GM11168 (cell line): ENCODE measurements around the gene ALDH9A1.
"Not testable (repeated sequence)": the region's sequence is repeated elsewhere in the genome, so short reads cannot be mapped to it uniquely, and the experiment has no call there.

Source experiments
- in situ Hi-C: fragments of 300-500 bp; cut with MboI; formaldehyde crosslinking; loops from one replicate; pipeline ENCODE4 v1.12.0; 2022; ENCODE audit warnings: low sequenced_read_pairs; ENCODE audit not compliant: unreplicated experiment

The ALDH9A1 gene

DNA sequence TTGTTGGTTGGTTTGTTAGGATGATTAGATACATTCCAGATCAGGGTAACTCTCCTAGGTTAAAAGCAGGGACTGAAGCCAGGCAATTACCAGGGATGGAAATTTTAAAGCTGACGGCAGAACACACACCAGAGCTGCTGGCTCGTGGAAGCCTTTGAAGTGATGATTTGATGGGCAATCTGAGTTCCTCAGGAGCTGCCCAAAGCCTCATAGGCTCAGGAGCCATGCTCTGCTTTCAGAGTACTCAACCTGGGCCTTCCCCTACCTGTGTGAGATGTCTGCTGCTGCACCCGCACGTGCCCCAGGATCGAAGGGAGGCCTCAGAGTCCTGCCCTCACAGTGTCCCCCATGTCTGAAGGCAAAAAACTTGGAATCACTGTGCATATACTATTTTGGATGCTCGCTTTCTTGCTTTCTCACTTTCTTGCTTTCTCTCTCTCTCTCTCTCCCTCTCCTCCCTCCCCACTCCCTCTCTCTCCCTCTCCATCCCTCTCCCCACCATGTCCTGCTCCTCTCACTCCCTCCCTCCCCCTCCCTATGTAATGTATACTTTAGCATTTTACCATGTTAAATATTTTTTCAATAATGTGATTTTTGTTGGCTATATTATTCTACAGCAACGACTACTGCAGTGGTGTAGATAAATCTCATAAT is 49.3 kb downstream of the ALDH9A1 start:
- in situ Hi-C loops, result no loop called here

DNA sequence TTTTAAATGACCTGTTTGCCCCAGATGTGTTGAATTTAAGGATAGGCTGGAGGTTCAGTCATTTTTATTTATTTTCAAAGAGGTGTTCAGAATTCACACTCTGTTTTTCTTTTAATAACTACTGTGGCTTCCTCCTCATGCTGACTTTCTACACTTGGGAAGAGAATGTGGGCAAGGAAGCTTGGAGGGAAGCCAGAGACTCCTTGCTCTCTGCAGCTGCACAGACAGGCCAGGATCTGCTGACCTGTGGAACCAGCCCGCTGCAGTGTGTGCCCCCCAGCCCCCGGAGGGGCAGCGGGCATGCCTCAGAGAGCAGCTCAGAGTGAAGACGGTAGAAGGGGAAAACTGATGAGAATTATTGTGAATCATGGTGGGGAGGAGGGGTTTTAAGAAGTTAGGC is 50.4 kb downstream of the ALDH9A1 start:
- in situ Hi-C loops, result no loop called here

DNA sequence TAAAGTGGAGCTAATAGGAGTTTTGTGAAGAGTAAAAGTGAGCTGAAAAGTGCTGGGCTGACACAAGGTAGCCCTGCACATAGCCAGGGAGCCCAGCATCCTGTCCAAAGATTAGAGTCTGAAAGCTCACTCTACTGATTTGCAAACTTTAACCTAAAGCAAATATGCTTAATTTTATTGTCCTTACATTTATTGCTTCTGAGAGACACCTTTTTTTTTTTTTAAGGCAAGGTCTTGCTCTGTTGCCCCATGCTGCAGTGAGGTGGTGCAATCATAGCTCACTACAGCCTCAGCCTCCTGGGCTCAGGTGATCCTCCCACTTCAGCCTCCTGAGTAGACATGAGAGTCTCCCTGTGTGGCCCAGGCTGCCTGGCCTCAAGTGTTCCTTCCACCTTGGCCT is 50.8 kb downstream of the ALDH9A1 start:
- in situ Hi-C loops, result no loop called here

DNA sequence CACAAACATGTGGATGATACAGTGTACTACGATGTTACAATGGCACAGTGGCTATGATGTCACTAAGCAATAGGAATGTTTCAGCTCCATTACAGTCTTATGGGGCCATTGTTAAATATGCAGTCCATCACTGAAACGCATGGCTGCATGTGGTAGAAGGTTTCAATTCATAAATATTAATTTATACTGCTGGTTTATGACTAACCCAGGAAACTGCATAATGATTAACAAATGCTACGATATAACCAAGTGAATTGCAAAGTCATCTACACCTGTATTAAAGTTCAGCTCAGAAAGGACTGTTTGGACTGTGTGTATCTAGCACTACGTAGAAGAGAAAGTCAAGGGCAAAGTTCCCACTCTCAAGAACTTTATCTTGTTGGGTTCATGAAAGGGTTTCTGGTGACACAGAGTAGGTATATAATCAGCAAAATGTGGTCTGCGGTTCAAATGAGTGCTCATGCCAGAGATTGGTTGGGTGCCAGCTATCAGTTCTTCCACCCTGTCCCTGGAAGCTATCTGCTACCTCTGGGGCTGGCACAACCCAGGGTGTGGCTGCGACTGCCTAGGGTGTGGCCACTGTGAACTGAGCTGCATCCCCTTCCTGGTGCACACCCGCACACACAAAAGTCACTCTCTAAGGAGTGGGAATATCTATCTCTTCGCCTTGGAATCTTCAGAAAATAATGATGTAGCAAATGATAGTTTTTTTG is 52.6 kb downstream of the ALDH9A1 start:
- in situ Hi-C loops, result no loop called here

DNA sequence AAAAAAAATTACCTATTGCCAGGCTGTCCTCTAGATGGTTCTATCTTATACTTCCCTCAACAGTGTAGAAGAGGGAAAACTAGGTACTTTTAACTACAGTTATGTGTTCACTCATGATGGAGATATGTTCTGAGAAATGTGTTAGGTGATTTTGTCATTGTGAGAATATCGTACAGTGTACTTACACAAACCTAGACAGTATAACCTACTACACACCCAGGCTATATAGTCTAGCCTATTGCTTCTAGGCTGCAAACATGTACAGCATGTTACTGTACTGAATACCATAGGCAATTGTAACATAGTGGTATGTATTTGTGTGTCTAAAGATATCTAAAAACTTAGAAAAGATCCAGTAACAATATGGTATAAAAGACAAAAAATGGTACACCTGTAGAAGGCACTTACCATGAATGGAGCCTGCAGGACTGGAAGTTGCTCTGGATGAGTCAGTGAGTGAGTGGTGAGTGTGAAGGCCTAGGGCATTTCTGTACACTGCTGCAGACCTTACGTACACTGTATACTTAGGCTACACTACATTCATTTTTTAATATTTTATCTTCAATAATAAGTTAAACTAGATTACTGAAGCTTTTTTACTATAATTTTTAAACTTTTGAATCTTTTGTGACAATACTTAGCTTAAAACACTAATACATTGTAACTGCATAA is 54.2 kb downstream of the ALDH9A1 start:
- in situ Hi-C loops, result no loop called here

DNA sequence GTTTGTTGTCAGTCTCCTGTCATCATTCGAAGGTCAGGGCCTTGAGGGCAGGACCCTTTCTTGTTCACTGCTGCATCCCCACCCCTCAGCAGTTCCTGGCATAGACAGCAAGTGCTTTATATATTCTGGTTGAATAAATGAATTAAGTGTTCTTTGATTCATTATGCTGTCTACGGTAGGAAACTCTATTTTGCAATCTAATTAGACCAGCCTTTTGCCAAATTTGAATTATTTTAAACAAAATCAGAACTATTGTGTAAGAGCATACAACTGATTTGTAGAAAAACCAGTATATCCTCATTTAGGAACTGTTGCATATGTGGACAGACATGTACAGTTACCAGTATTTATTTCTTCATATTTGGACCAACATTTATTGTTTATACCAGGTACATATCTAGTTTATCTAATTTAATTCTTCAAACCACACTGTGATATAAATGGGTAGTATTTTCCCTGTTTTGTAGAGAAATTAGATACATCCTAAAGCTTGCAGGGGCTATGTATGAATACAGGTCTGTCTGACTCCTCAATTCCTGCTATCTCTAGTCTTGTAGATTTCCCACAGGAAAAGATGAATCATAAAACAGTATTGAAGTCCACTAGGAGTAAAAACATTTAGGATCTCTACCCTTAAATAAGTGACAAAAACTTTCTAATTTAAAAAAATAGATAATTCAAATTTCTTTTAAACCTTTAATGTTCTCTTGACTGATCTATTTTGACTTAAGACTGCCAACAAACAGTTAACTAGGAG is 57.0 kb downstream of the ALDH9A1 start:
- in situ Hi-C loops, result no loop called here

DNA sequence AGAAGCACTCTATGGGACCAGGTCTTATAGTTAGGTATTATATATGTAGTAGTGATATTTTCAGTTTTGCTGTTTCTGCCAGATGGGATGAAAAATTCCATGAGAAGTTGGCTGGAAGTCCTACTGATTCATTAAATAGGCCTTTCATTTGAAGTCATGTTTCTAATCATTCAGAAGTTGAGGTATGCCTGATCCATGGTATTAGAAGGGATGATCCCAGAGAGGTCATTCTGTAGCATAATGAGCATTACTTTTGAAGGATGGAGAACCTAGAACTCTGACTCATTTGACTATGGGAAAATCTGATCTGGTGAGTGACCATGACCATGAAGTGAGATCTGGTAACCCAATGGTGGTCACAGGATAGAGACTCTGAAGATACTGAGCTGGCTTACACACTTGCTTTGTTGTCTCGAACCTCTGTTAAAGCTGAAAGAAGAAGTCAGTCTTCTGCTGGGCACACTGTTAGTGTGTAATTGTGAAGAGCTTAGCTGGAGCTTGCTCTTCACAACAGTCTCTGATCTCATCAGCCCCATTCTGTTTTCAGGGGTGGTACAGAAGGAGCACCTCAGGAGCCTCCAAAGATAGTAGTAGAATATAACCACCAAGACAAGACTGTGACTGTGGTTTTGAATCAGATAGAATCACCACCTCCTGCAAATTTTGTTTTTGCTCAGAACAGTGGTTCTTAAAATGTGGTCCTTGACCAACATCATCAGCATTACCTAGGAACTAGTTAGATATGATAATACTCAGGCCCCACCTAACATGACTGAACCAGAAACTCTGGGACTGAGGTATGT is 58.3 kb downstream of the ALDH9A1 start:
- in situ Hi-C loops, result no loop called here

DNA sequence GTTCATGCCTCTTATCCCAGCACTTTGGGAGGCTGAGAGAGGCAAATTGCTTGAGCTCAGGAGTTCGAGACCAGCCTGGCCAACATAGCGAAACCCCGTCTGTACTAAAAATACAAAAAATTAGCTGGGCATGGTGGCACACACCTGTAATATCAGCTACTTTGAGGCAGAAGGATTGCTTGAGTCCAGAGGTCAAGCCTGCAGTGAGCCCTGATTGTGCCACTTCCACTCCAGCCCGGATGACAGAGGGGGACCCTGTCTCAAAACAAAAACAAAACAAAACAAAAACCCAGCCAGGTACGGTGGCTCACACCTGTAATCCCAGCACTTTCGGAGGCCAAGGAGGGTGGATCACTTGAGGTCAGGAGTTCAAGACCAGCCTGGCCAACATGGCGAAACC is 60.2 kb downstream of the ALDH9A1 start:
- in situ Hi-C loops, result not testable (repeated sequence)

DNA sequence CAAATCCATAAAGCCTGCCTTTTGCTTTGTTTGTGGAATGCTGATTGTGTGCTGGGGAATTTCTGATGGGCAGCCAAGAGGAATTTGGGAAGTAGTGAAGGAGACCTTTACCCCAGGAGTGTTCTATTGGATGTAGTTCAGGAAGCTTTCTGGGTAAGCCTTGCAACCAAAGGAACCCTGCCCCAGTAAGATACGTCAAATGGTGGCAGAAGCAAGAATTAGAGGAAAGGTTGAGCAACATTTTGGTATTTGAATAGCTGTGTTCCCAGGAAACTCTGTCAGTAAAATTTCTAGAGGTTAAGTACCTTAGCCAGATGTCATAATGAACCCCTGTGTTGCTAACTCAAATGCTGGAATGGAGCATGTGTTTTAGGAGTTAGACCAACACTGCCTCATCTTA is 60.9 kb downstream of the ALDH9A1 start:
- in situ Hi-C loops, result no loop called here

DNA sequence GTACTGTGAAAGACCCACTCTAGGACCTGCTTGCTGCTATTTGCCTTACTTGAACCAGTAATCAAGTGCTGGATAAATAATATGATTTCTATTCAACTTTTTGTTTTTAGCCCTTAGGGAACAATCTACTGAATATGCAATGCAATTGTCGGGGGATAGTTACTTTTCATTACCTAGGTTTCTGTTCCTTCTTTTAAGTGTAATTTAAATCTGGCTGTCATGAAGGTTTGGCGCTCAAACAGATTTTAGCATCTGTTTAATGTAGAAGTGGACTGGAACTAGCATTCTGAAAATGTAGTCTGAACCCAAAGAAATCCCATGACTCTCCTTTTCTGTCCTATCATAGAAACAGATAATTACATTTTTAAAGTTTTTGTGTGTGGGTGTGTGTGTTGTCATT is 62.5 kb downstream of the ALDH9A1 start:
- in situ Hi-C loops, result no loop called here

DNA sequence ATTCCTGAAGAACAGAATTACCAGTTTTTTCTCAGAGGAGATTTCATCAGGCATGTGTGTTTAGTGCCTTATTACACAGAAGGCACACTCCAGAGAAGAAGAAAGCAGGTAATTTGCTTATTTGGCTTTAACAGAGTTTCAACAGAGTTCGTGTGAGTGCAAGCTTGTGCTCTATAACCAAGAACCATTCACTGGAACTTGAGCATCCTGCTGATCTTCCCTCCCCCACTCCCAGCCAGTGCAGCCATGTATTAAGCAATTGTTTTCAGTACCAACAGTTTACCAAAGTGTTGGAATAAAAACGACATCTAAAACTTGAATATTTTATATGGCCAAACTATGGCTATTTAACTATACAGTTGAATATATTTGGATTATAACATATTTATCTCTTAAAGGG is 63.0 kb downstream of the ALDH9A1 start:
- in situ Hi-C loops, result no loop called here

DNA sequence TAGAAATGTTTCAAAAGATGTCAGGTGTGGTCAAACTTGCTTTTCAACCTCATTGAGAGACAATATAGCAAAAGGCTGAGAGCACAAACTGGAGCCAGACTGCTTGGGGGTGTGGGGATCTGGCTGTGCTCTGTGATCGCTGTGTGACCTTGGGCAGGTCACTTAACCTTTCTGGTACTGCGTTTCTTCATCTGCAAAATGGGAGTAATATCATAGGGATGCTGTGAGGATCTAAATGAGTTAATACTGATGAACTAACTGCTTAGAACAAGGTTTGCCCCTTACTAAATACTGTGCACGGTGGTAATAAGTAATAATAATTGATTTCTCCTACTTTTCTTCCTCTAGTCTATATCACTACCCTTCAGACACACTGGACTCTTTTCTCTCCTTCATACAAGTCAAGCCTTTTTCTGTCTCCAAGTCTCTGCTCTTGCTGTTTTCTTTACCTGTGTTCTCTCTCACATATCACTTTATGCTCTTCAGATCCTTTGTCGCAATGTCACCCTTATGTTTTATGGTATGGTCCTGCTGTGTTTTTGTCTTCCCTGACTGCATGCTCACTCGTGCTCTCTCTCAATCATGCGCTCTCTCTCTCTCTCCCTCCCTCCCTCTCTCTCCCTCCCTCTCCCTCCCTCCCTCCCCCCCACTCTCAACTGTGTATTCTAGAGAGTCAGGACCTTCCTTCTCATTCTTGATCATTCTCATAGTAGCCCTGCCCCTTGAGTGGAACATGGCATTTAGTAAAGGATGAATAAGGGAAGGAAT is 64.0 kb downstream of the ALDH9A1 start:
- in situ Hi-C loops, result no loop called here

DNA sequence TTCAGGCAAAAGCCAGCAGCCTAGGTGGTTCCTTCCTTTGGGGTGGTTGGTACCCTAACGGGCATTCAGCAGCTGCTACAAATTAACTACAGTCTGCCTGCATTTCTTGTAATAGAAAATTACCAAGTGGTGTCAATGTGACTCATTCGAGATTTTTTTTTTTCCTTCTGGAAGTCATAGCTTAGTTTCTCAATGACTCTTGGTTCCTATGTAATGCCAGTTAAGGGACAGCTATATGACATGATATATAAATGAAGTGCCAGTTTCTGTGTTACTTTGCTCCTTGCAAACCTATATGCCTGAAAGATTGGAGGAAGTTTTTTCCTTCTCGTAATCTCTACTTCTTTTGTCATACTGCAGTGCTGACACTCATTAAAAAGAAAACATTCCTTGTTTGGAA is 64.7 kb downstream of the ALDH9A1 start:
- in situ Hi-C loops, result no loop called here

DNA sequence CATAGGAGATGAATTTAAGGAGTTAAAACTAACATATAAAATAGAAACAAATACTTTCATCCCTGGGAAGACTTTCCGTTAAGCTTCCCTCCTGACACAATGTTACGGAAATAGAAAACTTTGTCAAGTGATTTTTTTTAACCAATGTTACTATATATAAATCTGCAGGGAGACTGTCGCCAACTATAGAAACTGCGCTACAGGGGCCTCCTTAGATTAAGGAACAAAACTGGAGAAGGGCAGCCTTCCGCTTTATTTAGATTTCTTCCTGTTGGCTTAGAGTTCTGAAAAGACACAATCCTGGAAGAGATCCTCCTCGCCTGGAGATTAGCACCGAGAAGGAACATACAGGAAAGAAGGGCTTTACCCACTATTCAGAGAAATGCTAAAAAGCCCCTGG is 65.9 kb downstream of the ALDH9A1 start:
- in situ Hi-C loops, result no loop called here

DNA sequence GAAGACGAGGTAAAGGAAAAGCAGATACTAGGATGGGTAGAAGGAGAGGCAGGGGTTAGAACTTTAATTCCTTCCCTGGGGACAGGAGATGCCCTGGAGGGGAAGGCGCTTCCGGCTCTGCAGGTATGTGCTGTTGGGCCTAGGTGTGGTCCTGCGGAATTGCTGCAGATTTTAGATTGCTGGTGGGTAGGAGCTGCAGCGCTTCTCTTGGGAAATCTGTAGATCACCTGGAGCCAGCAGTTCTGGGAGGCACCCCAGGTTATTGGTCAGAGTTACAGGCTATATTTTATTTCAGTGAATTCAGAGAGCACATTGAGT is 66.3 kb downstream of the ALDH9A1 start:
- in situ Hi-C loops, result no loop called here

DNA sequence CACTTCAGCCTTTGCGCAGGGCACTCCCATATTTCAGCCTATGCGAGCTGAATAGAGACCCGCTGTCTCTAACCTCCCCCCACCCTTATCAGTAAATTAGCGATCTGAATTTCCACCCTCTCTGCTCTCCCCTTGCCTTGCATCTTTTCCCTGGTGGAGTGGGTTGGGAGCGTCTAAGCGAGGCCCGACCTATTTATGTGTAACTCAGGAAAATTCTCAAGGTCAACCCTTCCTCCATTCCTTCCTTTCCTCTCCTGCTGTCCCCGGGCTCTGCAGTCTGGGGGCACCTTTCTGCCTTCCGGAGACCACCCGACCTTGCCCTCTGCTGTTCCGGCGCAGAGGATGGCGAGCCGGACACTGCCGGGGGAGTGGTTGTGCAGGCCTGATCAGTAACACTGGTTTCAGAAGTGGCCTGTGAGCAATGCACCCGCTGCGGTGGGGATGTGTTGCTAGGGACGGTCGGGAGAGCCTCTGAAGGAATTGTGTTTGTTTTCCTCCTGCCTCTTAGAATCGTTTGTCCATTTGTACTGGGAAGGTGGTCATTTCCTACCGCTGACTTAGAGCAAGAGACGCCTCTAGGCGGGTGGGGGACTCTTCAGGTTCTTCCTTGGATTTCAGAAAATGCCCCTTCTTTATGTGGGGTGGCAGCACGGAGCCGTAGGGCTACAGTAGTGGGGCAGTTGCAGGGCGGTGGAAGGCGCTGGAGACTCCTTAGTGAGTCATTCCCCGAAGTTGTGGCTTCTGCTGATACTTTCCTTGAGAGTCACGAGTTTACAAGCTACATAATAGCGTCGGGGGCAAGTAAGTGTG is 66.8 kb downstream of the ALDH9A1 start:
- in situ Hi-C loops, result no loop called here

DNA sequence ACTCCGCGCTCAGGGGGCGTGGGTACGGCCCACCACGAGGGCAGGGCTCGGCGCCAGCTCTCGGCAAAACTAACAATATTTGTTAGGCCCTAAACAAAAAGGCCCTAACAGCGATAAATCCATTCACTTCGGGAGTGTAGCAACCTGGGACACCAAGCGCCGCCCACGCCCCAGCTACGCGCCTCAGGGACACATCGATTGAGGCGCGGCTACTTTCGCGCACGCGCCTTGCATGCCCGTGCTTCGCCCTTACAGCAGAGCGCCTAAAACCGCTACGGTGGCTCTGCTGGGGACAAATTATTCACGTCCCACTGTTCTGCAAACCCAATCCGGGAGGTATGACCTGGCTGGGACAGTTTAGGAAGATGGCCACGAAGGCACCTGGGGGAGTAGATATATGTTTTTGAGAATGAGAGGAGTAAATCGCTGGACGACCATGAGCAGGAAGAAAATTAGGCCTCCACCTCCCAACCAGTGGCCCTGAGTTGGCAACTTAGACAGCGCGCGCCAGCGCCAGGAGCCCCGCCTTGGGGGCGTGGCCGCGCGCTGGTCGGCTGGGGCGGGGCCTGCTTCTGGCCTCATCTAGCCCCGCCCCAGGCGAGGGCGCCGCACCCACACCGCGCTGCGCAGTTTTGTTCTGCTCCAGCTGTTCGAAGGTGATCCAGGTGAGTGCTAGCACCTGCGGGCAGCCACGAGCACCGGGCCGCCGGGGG is 67.6 kb downstream of the ALDH9A1 start, which contains the start of gene MGST3:
Gene MGST3 (plus strand): TSS at position 606 of the 713 bp plus-strand sequence. CDS start 18,614 bp downstream, outside the sequence.
- in situ Hi-C loops, result no loop called here
